ENCODE measurements around the gene GPX7. TPM values are rescaled to one million over a fixed set of nuclear protein-coding genes. Genes with fewer than 3 reads are reported as not detected.

GPX7 gene
- total RNA-seq, 1 experiment from 2014 or later, result not detected

DNA sequence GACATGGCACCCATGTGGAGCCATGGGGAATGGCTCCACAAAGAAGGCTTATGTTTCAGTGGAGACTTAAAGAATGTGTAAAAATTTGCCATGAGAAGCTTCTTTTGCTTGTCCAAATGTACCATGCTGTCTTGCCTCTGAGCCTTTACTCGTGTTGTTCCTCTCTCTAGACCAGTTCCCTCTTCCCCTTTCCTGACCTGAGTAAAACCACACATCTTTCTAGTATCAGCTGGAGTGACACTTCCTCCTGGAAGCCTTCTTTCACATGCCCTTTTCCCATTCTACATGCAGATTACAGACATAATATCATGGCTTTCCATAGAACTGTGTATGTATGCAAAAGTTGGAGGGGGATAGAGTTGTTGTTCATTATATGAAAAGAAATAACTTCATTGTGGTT is 13.6 kb upstream of the GPX7 start:
- Histone ChIP-seq H3K79me2 (ENCODE audit: low read depth) (no peaks in the 10 kb centered on the region), H3K9me3 (ENCODE audit: insufficient read depth, low read depth) (no peaks in the 10 kb centered on the region), H3K27ac (no peak overlapping the region), H3K27me3 (ENCODE audit: insufficient read depth, low read depth) (no peaks in the 10 kb centered on the region), H2AFZ (no peak overlapping the region), H3K4me1 (replicated peaks; ENCODE audit: insufficient read depth) (no peaks in the 10 kb centered on the region), H3K9me2 (ENCODE audit: insufficient read depth) (no peaks in the 10 kb centered on the region), H3K4me3 (no peak overlapping the region), H4K20me1 (ENCODE audit: insufficient read depth) (no peaks in the 10 kb centered on the region), H3K36me3 (ENCODE audit: low read depth) (no peaks in the 10 kb centered on the region), H3F3A (ENCODE audit: insufficient read depth, low read depth) (no peaks in the 10 kb centered on the region), H3K4me2 (no peak overlapping the region)
- no peak for TF ChIP-seq EZH2 (IDR thresholded peaks at IDR 0.05; ENCODE audit: low read depth)
- TF ChIP-seq, protein P1, sequence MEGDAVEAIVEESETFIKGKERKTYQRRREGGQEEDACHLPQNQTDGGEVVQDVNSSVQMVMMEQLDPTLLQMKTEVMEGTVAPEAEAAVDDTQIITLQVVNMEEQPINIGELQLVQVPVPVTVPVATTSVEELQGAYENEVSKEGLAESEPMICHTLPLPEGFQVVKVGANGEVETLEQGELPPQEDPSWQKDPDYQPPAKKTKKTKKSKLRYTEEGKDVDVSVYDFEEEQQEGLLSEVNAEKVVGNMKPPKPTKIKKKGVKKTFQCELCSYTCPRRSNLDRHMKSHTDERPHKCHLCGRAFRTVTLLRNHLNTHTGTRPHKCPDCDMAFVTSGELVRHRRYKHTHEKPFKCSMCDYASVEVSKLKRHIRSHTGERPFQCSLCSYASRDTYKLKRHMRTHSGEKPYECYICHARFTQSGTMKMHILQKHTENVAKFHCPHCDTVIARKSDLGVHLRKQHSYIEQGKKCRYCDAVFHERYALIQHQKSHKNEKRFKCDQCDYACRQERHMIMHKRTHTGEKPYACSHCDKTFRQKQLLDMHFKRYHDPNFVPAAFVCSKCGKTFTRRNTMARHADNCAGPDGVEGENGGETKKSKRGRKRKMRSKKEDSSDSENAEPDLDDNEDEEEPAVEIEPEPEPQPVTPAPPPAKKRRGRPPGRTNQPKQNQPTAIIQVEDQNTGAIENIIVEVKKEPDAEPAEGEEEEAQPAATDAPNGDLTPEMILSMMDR (conservative IDR thresholded peaks at IDR 0.05), result no peak
- BruUV-seq (replicated peaks), result no TSS peak
- intact Hi-C loops (cut with micrococcal nuclease; ENCODE audit: unreplicated experiment), result no loop called here
- no peak for DNase-seq
- ChIA-PET CTCF (no interaction called here), POLR2A (ENCODE audit: unreplicated experiment) (no interaction called here)

DNA sequence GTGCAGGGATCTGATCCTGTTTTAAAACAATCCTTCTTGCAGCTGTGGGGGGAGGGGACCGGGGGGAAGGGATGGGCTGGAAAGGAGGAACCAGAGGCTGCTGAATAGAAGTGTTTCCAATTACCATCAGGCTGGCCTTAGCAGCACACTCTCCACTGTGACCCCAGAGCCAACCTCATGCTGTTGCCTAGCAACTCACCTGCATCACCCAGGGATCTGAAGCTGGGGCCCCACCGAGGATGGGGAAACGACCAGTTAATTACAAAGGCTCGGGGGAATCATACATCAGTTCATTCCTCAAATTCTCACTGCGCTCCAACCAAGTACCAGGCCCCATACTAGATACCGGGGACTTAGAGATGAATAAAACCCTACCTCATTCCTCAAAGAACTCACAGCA is 11.9 kb upstream of the GPX7 start:
- Histone ChIP-seq H4K20me1 (ENCODE audit: insufficient read depth) (no peaks in the 10 kb centered on the region), H3K4me3 (no peak overlapping the region), H3K9me3 (ENCODE audit: insufficient read depth, low read depth) (no peaks in the 10 kb centered on the region), H3K27ac (no peak overlapping the region), H3K36me3 (ENCODE audit: low read depth) (no peaks in the 10 kb centered on the region), H3F3A (ENCODE audit: insufficient read depth, low read depth) (no peaks in the 10 kb centered on the region), H2AFZ (no peak overlapping the region), H3K9me2 (ENCODE audit: insufficient read depth) (no peaks in the 10 kb centered on the region), H3K4me1 (replicated peaks; ENCODE audit: insufficient read depth) (no peaks in the 10 kb centered on the region), H3K4me2 (no peak overlapping the region), H3K27me3 (ENCODE audit: insufficient read depth, low read depth) (no peaks in the 10 kb centered on the region), H3K79me2 (ENCODE audit: low read depth) (no peaks in the 10 kb centered on the region)
- BruUV-seq (replicated peaks), result no TSS peak
- DNase-seq, result no peak
- TF ChIP-seq EZH2 (IDR thresholded peaks at IDR 0.05; ENCODE audit: low read depth), result no peak
- TF ChIP-seq, protein P1 (conservative IDR thresholded peaks at IDR 0.05), result no peak
- ChIA-PET POLR2A (ENCODE audit: unreplicated experiment) (no interaction called here), CTCF (interaction anchor here (0.6 kb wide), 1 partner anchor 39 kb away, joined by 3 read pairs; no protein-coding TSS in a partner anchor)
- intact Hi-C loops (cut with micrococcal nuclease; ENCODE audit: unreplicated experiment), result no loop called here

DNA sequence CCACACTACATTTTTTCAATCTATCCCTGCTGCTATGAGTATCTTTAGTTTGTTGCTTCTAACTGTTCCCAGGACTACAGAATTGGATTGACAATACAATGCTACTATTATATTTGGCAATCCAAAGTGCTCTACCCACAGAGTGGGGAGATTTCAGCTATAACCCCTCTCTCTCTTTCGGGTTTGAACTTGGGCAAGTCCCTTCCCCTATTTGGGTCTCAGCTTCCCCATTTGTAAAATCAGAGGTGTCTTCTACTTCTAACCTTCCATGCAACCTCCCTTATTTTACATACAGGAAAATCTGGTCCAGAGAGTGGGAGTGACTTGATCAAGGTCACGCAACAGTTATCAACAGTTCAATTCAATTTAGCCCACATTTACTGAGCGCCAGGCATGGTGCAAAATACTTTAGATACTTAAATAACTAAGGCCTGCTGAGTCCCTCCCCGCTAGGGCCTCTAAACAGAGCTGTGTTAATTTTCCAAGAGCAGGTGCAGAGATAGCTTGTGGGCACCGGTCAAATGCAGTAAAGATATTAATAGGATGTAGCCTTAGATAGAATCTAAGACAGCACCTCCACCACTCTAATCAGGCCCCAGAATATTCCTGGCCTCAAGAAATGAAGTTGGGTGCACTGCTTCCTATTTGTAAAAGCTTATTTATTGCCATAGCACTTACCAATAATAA is 9.4 kb upstream of the GPX7 start:
- no TSS peak for BruUV-seq (replicated peaks)
- TF ChIP-seq EZH2 (IDR thresholded peaks at IDR 0.05; ENCODE audit: low read depth), result no peak
- intact Hi-C loops (cut with micrococcal nuclease; ENCODE audit: unreplicated experiment), result no loop called here
- H3K27me3 ChIP-seq (ENCODE audit: insufficient read depth, low read depth), result no peaks in the 10 kb centered on the region
- no peaks in the 10 kb centered on the region for H4K20me1 ChIP-seq (ENCODE audit: insufficient read depth)
- POLR2A ChIA-PET (ENCODE audit: unreplicated experiment), result interaction anchor here (0.6 kb wide), 1 partner anchor 555 kb away, joined by 4 read pairs; no protein-coding TSS in a partner anchor
- no peak overlapping the region for H3K4me3 ChIP-seq
- H3K4me2 ChIP-seq, result no peak overlapping the region
- H3K36me3 ChIP-seq (ENCODE audit: low read depth), result no peaks in the 10 kb centered on the region
- H3K9me3 ChIP-seq (ENCODE audit: insufficient read depth, low read depth), result no peaks in the 10 kb centered on the region
- H2AFZ ChIP-seq, result no peak overlapping the region
- H3F3A ChIP-seq (ENCODE audit: insufficient read depth, low read depth), result no peaks in the 10 kb centered on the region
- CTCF ChIA-PET, result no interaction called here
- no peak for DNase-seq
- no peaks in the 10 kb centered on the region for H3K79me2 ChIP-seq (ENCODE audit: low read depth)
- no peaks in the 10 kb centered on the region for H3K4me1 ChIP-seq (replicated peaks; ENCODE audit: insufficient read depth)
- H3K9me2 ChIP-seq (ENCODE audit: insufficient read depth), result no peaks in the 10 kb centered on the region
- H3K27ac ChIP-seq, result no peak overlapping the region

DNA sequence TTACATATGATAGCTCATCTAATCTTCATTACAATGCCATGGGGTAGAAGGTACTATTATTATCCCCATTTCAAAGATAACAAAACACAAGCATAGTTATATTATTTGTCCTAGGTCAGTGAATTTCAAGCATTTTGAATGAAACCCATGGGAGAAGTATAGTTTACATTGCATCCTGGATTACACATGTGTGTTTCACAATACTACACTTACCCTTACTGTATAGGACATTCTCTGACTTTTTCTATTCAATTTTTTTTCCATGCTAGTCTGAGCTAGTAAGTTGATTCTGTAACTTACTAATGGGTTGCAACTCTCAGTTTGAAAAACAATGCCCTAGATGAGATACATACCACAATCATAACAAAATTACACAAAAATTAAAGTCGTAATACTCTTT is 8.7 kb upstream of the GPX7 start:
- Histone ChIP-seq H3K4me1 (replicated peaks; ENCODE audit: insufficient read depth) (no peaks in the 10 kb centered on the region), H3K9me3 (ENCODE audit: insufficient read depth, low read depth) (no peaks in the 10 kb centered on the region), H3K27ac (no peak overlapping the region), H3K4me3 (no peak overlapping the region), H3K79me2 (ENCODE audit: low read depth) (no peaks in the 10 kb centered on the region), H3K9me2 (ENCODE audit: insufficient read depth) (no peaks in the 10 kb centered on the region), H3K36me3 (ENCODE audit: low read depth) (no peaks in the 10 kb centered on the region), H3F3A (ENCODE audit: insufficient read depth, low read depth) (no peaks in the 10 kb centered on the region), H4K20me1 (ENCODE audit: insufficient read depth) (no peaks in the 10 kb centered on the region), H2AFZ (no peak overlapping the region), H3K4me2 (no peak overlapping the region), H3K27me3 (ENCODE audit: insufficient read depth, low read depth) (no peaks in the 10 kb centered on the region)
- POLR2A ChIA-PET (ENCODE audit: unreplicated experiment), result no interaction called here
- intact Hi-C loops (cut with micrococcal nuclease; ENCODE audit: unreplicated experiment), result no loop called here
- TF ChIP-seq, protein P1 (conservative IDR thresholded peaks at IDR 0.05), result no peak
- no peak for TF ChIP-seq EZH2 (IDR thresholded peaks at IDR 0.05; ENCODE audit: low read depth)
- BruUV-seq (replicated peaks), result no TSS peak
- CTCF ChIA-PET, result interaction anchor here (0.5 kb wide), 1 partner anchor 495 kb away, joined by 3 read pairs; no protein-coding TSS in a partner anchor
- DNase-seq, result no peak
